ENCODE measurements around the gene TMEFF2. TPM values are rescaled to one million over a fixed set of nuclear protein-coding genes. Genes with fewer than 3 reads are reported as not detected.

Gene TMEFF2
- total RNA-seq (2014; rRNA removed; shearing (Covaris generic)) (0.25 TPM in 1 of 2 replicates, not detected in the other), polyA plus RNA-seq (2016; fragmentation: Nextera tagmentation; extraction: Ambion mirVana) (0.13 TPM in 1 of 2 replicates, not detected in the other)

GRCh38 chr2:192194866-192195547, at the start of gene TMEFF2:
Gene TMEFF2, minus strand, starts transcription at chr2:192194933. Its CDS starts 409 bp downstream, at chr2:192194524.
- Histone ChIP-seq H3F3A (ENCODE audit: insufficient read depth) (no peaks in the 10 kb centered on the region), H3K4me3 (peak within 1 kb of the TSS; percentile 68), H4K20me1 (ENCODE audit: insufficient read depth) (no peaks in the 10 kb centered on the region), H3K9me3 (ENCODE audit: low read depth) (no peaks in the 10 kb centered on the region), H3K27me3 (replicated peaks; ENCODE audit: insufficient read depth) (peaks cover 66% of the 10 kb centered on the region), H3K4me2 (ENCODE audit: unreplicated experiment) (peak within 1 kb of the TSS; percentile 60), H3K79me2 (ENCODE audit: insufficient read depth) (no peaks in the 10 kb centered on the region), H3K4me1 (ENCODE audit: insufficient read depth) (no peaks in the 10 kb centered on the region), H3K9me2 (ENCODE audit: insufficient read depth) (no peaks in the 10 kb centered on the region), H3K36me3 (ENCODE audit: low read depth) (no peaks in the 10 kb centered on the region), H3K27ac (no peak within 1 kb of the TSS), H2AFZ (peak within 1 kb of the TSS; percentile 71), H3K9ac (no peak within 1 kb of the TSS)
- 0 out of 2 replicates have a peak, but pooled peaks have one; percentile 29 for TF ChIP-seq EZH2phosphoT487 (IDR thresholded peaks at IDR 0.05; ENCODE audit: insufficient read depth, low read depth)
- no peak for TF ChIP-seq EZH2 (IDR thresholded peaks at IDR 0.05; ENCODE audit: insufficient read depth, poor library complexity, severe bottlenecking)
- 1% methylated on average over 57 to 63 of the region's 64 CpGs for WGBS, 2 experiments (ENCODE audit: low coverage in 1 of 2, low lambda C conversion rate in 2 of 2, missing lambda C conversion rate in 2 of 2)
- in situ Hi-C loops (cut with MboI) = no loop called here
- peak; percentile 82 for DNase-seq

GRCh38 chr2:192243488-192243887, 48.8 kb upstream of the TMEFF2 start:
- Histone ChIP-seq H3K27me3 (replicated peaks; ENCODE audit: insufficient read depth) (no peaks in the 10 kb centered on the region), H3K79me2 (ENCODE audit: insufficient read depth) (no peaks in the 10 kb centered on the region), H3K4me3 (no peak overlapping the region), H3F3A (ENCODE audit: insufficient read depth) (no peaks in the 10 kb centered on the region), H3K9ac (no peak overlapping the region), H3K36me3 (ENCODE audit: low read depth) (no peaks in the 10 kb centered on the region), H3K4me1 (ENCODE audit: insufficient read depth) (peaks cover 7% of the 10 kb centered on the region; the same call in 1 of the 2 replicates), H3K9me3 (ENCODE audit: low read depth) (no peaks in the 10 kb centered on the region), H3K9me2 (ENCODE audit: insufficient read depth) (no peaks in the 10 kb centered on the region), H4K20me1 (ENCODE audit: insufficient read depth) (no peaks in the 10 kb centered on the region), H2AFZ (no peak overlapping the region), H3K4me2 (ENCODE audit: unreplicated experiment) (no peak overlapping the region), H3K27ac (no peak overlapping the region)
- WGBS, 2 experiments (ENCODE audit: low coverage in 1 of 2, low lambda C conversion rate in 2 of 2, missing lambda C conversion rate in 2 of 2) = 54 to 59% methylated on average over 2 of the region's 2 CpGs
- peak; percentile 56 for DNase-seq
- in situ Hi-C loops (cut with MboI) = no loop called here
- TF ChIP-seq EZH2phosphoT487 (IDR thresholded peaks at IDR 0.05; ENCODE audit: insufficient read depth, low read depth) (no peak), EZH2 (IDR thresholded peaks at IDR 0.05; ENCODE audit: insufficient read depth, poor library complexity, severe bottlenecking) (no peak)

GRCh38 chr2:192236136-192236535, 41.4 kb upstream of the TMEFF2 start:
- no peaks in the 10 kb centered on the region for H4K20me1 ChIP-seq (ENCODE audit: insufficient read depth)
- no peak overlapping the region for H3K27ac ChIP-seq
- H3K9ac ChIP-seq = no peak overlapping the region
- H3K36me3 ChIP-seq (ENCODE audit: low read depth) = no peaks in the 10 kb centered on the region
- WGBS, 2 experiments (ENCODE audit: low coverage in 1 of 2, low lambda C conversion rate in 2 of 2, missing lambda C conversion rate in 2 of 2) = 74 to 77% methylated on average over 4 of the region's 4 CpGs
- no peak overlapping the region for H3K4me2 ChIP-seq (ENCODE audit: unreplicated experiment)
- no peaks in the 10 kb centered on the region for H3F3A ChIP-seq (ENCODE audit: insufficient read depth)
- H3K4me1 ChIP-seq (ENCODE audit: insufficient read depth) = no peaks in the 10 kb centered on the region
- H3K9me3 ChIP-seq (ENCODE audit: low read depth) = no peaks in the 10 kb centered on the region
- no peak overlapping the region for H2AFZ ChIP-seq
- no peaks in the 10 kb centered on the region for H3K79me2 ChIP-seq (ENCODE audit: insufficient read depth)
- no peak overlapping the region for H3K4me3 ChIP-seq
- H3K9me2 ChIP-seq (ENCODE audit: insufficient read depth) = no peaks in the 10 kb centered on the region
- H3K27me3 ChIP-seq (replicated peaks; ENCODE audit: insufficient read depth) = no peaks in the 10 kb centered on the region
- peak; percentile 32 for DNase-seq
- TF ChIP-seq EZH2phosphoT487 (IDR thresholded peaks at IDR 0.05; ENCODE audit: insufficient read depth, low read depth) = no peak
- TF ChIP-seq EZH2 (IDR thresholded peaks at IDR 0.05; ENCODE audit: insufficient read depth, poor library complexity, severe bottlenecking) = no peak
- in situ Hi-C loops (cut with MboI) = no loop called here

DNA sequence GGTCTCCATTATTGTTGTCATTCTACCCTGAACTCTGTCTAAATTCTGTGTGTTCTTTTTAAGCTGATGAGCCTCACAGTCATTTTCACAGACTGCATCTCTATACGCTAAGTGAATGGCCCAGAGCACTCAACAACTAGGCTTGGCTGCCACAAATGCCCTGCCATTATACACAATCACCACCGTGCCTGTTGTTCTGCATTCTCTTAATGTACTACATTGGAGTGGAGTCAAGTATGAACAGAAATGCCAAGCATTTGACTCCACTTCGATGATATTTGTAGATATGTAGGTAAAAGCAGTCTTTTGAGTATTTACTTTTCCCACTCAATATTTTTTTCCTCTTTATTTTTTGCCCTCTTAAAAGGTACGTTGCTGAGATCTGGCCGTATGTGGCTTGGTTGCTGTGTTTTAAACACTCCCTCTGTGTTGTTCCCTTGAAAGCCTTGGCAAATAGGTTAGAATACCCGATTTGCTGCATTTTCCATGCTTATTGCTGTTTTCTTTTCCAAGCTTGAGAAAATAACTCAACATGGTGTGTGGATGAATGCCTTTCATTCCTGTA, 36.2 kb upstream of the TMEFF2 start:
- 60 to 61% methylated on average over 6 of the region's 6 CpGs for WGBS, 2 experiments (ENCODE audit: low coverage in 1 of 2, low lambda C conversion rate in 2 of 2, missing lambda C conversion rate in 2 of 2)
- H3K9me3 ChIP-seq (ENCODE audit: low read depth) = no peaks in the 10 kb centered on the region
- no peaks in the 10 kb centered on the region for H3K79me2 ChIP-seq (ENCODE audit: insufficient read depth)
- no peak overlapping the region for H3K4me2 ChIP-seq (ENCODE audit: unreplicated experiment)
- H3K27me3 ChIP-seq (replicated peaks; ENCODE audit: insufficient read depth) = no peaks in the 10 kb centered on the region
- H3F3A ChIP-seq (ENCODE audit: insufficient read depth) = no peaks in the 10 kb centered on the region
- H3K4me3 ChIP-seq = no peak overlapping the region
- no peaks in the 10 kb centered on the region for H4K20me1 ChIP-seq (ENCODE audit: insufficient read depth)
- H3K4me1 ChIP-seq (ENCODE audit: insufficient read depth) = no peaks in the 10 kb centered on the region
- H2AFZ ChIP-seq = no peak overlapping the region
- no peak for TF ChIP-seq EZH2 (IDR thresholded peaks at IDR 0.05; ENCODE audit: insufficient read depth, poor library complexity, severe bottlenecking)
- no peak for TF ChIP-seq EZH2phosphoT487 (IDR thresholded peaks at IDR 0.05; ENCODE audit: insufficient read depth, low read depth)
- no peaks in the 10 kb centered on the region for H3K36me3 ChIP-seq (ENCODE audit: low read depth)
- in situ Hi-C loops (cut with MboI) = no loop called here
- DNase-seq = no peak
- no peak overlapping the region for H3K27ac ChIP-seq
- H3K9ac ChIP-seq = no peak overlapping the region
- H3K9me2 ChIP-seq (ENCODE audit: insufficient read depth) = no peaks in the 10 kb centered on the region

Data from GM23248 (cell line).